GM19193 (cell line): ENCODE measurements around the gene PIK3R3.

ENCODE experiments used
- POLR2A ChIP-seq: IDR thresholded peaks from 4 replicates; pipeline ENCODE4 v1.6.1; 2011; ENCODE audit not compliant: insufficient read depth, insufficient read length; ENCODE audit errors: extremely low read depth

PIK3R3 gene

GRCh38 chr1:46065405-46065804 lies 67.0 kb downstream of the PIK3R3 start:
- TF ChIP-seq POLR2A: no peak

DNA sequence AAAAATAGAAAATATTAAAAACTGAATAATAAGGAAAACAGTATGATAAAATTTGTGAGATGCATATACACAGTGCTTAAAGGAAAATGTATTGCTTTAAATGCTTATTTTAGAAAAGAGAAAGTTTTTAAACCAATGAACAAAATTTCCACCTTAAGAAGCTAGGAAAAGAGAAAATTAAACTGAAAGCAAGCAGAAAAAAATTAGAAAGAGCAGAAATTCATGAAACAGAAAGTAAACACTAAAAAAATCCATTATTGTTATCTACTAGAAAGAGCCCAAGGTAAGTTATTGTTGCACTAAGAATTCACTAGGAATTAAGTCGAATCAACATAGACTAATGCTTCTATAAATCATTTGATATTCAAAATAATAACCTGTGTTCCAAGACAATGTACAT lies 67.7 kb downstream of the PIK3R3 start:
- TF ChIP-seq POLR2A: no peak

DNA sequence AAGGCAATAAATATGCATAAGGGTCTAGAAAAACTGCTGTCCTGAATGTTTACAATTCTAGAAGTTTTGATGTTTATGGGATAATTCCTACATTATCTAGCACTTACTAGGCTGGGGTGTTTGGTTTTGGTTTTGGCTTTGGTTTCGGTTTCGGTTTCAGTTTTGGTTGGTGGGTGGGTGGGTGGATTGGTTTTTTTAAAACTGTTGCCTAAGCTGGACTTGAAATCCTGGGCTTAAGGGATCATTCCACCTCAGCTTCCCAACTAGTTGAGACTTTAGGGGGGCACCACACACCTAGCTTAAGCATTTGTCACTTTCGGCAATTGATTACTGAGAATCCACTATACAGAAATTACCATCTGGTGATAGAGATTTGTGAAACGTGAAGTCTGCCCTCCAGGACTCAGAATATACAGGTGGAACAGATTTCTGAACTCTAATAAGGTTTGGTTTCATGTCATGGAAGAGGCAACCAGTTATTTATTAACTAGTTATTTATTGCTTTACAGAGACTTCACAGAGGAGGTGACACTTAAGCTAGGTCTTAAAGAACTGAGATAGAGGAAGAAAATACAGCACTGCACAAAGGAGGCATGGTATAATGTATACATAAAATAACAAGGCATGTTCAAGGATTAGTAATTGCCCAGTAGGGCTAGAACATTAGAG lies 69.6 kb downstream of the PIK3R3 start:
- TF ChIP-seq POLR2A: no peak

DNA sequence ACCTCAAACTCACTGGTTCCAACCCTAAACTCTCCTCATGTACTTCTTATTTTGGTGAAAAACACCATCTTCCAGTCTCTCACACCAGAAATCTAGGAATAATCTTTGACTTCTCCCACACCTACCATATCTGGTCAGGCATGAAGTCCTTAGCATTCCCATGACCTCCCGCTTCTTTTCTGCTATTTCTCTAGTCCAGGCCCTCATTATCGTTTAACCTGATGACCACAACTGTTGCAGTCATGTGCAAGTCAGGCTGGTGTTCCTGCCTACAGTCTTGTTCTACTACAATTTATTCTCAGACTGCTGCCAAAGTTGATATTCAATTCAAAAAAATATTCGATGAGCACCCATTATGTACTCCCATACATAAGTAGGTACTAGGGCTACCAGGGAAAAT lies 71.3 kb downstream of the PIK3R3 start:
- TF ChIP-seq POLR2A: no peak

DNA sequence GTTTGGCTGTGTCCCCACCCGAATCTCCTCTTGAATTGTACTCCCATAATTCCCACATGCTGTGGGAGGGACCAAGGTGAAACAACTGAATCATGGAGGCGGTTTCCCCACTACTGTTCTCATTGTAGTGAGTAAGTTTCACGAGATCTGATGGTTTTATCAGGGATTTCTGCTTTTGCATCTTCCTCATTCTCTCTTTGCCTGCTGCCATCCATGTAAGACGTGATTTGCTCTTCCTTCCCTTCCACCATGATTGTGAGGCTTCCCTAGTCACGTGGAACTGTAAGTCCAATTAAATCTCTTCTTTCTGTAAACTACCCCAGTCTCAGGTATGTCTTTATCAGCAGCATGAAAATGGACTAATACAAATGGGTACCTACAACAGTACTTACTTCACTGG lies 73.5 kb downstream of the PIK3R3 start:
- no peak for TF ChIP-seq POLR2A

- TF ChIP-seq POLR2A: no peak
These were observed 74.6 kb downstream of the PIK3R3 start for GRCh38 chr1:46057781-46058180.

GRCh38 chr1:46056325-46056724 lies 76.1 kb downstream of the PIK3R3 start:
- TF ChIP-seq POLR2A: no peak

DNA sequence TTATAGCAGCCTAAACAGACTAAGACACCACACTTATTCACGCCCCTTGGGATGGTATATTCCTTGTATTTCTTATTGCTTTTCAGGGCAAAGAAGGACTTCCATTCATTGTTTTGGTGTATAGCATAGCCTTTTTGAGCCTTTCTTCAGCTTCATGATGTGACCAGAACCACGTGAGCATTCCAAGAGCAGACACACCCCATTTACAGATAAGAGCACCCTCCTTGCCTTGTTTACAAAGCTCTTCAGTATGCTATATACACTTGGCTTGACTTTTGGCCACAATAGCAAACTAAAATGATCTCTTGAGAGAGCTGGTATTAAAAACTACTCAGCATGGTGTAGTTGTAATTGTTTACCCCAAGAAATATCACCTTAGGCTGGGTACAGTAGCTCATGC lies 78.7 kb downstream of the PIK3R3 start:
- TF ChIP-seq POLR2A: no peak

DNA sequence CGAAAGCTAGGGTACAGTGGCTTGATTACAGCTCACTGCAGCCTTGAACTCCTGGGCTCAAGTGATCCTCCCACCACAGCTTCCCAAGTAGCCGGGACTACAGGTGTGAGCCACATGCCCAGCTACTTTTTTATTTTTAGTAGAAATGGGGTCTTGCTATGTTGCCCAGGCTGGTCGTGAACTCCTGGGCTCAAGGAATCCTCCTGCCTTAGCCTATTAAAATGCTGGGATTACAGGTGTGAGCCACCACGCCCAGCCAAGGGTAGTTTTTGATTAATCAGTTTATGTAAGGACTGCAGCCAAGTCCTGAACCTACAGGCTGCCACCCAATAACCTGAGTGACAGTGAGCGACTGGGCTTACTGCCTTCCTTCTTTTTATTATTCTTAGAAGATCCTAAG lies 88.3 kb downstream of the PIK3R3 start:
- TF ChIP-seq POLR2A: no peak

- TF ChIP-seq POLR2A: no peak
These were observed 88.9 kb downstream of the PIK3R3 start for GRCh38 chr1:46043458-46044017.

GRCh38 chr1:46041974-46042373 lies 90.5 kb downstream of the PIK3R3 start:
- TF ChIP-seq POLR2A: no peak

DNA sequence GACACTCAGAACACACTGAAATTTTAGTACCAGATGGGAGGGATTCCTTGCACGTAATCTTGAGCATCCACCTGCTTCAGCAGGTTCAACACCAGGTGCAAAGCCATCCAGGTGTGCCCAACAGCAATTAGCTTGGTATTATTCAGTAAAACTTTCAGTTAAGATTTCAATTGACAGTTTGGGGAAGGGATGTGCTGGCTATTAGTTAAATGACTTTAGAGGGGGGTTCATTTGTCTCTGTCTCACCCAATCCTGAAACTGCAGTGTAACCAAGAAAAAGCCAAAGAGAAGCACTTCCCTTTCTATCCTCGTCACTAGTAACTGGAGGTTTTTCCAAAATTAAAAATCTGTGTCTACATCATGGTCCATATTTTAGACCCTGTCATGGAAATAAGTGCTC lies 90.9 kb downstream of the PIK3R3 start:
- no peak for TF ChIP-seq POLR2A

DNA sequence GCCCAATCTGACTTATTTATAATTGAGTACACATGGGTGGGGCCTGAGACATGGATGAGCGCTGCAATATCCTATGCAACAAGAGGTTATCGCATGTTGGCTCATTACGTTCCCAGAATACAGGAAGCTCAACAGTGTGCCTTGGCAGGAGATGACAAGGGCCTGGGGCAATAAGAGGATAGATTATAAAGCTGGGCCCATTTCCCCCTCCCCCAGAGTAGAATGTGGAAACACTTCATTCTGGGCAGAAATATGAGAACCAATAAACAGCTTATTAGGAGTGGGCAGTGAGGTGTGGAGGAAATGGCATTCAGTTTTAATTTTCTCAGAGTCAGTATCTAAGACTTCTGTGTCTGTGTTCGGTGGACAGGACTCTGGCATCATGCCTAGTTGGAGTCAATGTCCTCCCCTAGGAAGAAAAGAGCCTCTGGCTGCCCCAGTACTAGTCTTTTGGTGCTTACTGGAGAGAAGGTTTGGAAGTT lies 92.8 kb downstream of the PIK3R3 start:
- TF ChIP-seq POLR2A: no peak

DNA sequence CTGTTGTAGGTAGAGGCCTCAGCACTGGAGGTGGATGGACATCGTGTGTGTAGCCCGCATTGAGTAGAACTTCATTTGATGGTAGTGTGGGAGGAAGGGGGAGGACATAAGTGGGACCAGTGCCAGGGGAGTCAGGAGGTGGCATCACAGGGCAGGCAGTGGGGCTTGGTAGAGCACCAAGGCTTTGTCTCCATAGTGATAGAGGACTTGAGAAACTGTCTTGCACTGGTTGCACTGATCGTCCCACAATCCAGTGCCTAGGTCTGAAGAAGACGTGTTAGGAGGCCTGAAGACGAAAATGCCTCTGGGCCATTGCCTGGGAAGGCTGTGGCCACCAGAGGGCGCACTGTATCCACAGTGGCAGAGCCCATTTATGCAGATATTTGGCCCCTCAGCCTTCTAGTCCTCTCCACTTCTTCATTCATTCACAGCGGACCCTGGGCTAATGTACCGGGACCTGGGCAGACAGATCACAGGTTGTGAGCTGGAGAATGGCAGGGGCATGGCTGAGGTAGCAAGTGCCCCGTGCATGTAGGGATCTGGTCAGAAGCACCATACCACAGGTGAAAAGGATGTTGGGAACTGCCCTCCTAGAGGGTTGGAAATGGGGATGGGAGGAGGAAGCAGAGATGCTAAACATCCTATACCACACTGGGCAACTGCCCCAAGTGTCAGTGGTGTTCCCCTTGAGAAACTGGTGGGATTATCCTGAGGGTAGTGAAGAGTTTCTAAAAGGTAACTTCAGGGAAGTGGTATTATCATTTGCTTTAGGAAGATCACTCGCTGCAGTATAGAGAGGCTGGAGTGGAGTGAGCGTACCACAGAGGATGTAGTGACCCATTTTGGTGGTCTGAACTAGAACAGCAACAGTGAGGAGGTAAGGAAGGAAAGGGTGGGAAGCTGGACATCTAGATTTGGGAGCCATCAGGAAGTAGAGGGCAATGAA lies 95.3 kb downstream of the PIK3R3 start:
- TF ChIP-seq POLR2A: peak; percentile 37

DNA sequence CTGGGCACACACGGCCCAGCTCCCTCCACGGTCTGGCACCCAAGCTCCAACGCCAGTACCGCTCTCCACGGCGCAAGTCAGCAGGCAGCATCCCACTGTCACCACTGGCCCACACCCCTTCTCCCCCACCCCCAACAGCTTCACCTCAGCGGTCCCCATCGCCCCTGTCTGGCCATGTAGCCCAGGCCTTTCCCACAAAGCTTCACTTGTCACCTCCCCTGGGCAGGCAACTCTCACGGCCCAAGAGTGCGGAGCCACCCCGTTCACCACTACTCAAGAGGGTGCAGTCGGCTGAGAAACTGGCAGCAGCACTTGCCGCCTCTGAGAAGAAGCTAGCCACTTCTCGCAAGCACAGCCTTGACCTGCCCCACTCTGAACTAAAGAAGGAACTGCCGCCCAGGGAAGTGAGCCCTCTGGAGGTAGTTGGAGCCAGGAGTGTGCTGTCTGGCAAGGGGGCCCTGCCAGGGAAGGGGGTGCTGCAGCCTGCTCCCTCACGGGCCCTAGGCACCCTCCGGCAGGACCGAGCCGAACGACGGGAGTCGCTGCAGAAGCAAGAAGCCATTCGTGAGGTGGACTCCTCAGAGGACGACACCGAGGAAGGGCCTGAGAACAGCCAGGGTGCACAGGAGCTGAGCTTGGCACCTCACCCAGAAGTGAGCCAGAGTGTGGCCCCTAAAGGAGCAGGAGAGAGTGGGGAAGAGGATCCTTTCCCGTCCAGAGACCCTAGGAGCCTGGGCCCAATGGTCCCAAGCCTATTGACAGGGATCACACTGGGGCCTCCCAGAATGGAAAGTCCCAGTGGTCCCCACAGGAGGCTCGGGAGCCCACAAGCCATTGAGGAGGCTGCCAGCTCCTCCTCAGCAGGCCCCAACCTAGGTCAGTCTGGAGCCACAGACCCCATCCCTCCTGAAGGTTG lies 97.6 kb downstream of the PIK3R3 start:
- TF ChIP-seq POLR2A: no peak

DNA sequence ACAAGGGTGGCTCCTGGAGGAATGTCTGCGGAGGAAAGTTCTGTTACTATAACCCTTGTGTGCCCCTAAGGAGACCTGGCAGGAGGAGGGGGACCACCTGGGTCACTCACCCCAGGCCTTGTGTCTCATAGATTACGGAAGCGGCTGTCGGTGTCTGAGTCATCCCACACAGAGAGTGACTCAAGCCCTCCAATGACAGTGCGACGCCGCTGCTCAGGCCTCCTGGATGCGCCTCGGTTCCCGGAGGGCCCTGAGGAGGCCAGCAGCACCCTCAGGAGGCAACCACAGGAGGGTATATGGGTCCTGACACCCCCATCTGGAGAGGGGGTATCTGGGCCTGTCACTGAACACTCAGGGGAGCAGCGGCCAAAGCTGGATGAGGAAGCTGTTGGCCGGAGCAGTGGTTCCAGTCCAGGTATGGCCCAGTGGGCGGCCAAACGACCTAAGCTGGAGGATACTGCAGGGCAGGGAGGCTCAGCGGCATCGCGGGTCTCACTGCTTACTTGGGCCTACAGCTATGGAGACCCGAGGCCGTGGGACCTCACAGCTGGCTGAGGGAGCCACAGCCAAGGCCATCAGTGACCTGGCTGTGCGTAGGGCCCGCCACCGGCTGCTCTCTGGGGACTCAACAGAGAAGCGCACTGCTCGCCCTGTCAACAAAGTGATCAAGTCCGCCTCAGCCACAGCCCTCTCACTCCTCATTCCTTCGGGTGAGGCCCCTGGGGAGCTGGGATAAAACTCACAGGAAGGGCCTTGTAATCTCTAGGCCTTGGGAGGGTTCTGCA lies 101.4 kb downstream of the PIK3R3 start:
- TF ChIP-seq POLR2A: no peak
